MCF 10A (cell line): Measurements from ENCODE around the gene ST6GALNAC4. TPM values are rescaled to one million over a fixed set of nuclear protein-coding genes. Genes with fewer than 3 reads are reported as not detected.

Experiments
- BruUV-seq: library from RNA; stranded (reverse); fragments of 400-500 nt; replicated peaks from 2 replicates; lab custom pipeline; 2021; lab: Mats Ljungman, UMichigan
- CTCF ChIA-PET: fragments of 300-600 bp; sonication (Branson Sonifier 250); formaldehyde crosslinking; extraction: SDS; loops from one replicate; lab custom pipeline; 2021; ENCODE audit warnings: antibody characterized with exemption, inconsistent platforms; lab: Yijun Ruan, JAX
- POLR2A ChIA-PET: fragments of 300-600, 350-650 bp; sonication (Branson Sonifier 250); formaldehyde crosslinking; extraction: SDS; loops from one replicate; lab custom pipeline; 2020; ENCODE audit warnings: antibody characterized with exemption, inconsistent platforms; lab: Yijun Ruan, JAX
- DNase-seq: peaks from one replicate; pipeline ENCODE4 v3.0.0-alpha.2; 2018; ENCODE audit not compliant: unreplicated experiment
- H3K27ac Mint-ChIP-seq: one replicate; pipeline ENCODE4 v1.8.0; 2022; ENCODE audit warnings: mild to moderate bottlenecking, low read depth, mixed read lengths; ENCODE audit not compliant: unreplicated experiment
- H3K27me3 Mint-ChIP-seq: one replicate; pipeline ENCODE4 v1.8.0; 2022; ENCODE audit warnings: mixed read lengths; ENCODE audit not compliant: insufficient read depth, unreplicated experiment
- H3K36me3 Mint-ChIP-seq: one replicate; pipeline ENCODE4 v1.8.0; 2022; ENCODE audit warnings: mild to moderate bottlenecking, moderate library complexity, mixed read lengths; ENCODE audit not compliant: insufficient read depth, unreplicated experiment
- H3K4me1 Mint-ChIP-seq: one replicate; pipeline ENCODE4 v1.8.0; 2022; ENCODE audit warnings: mixed read lengths; ENCODE audit not compliant: insufficient read depth, unreplicated experiment
- H3K4me3 Mint-ChIP-seq: one replicate; pipeline ENCODE4 v1.8.0; 2022; ENCODE audit warnings: mild to moderate bottlenecking, moderate library complexity, mixed read lengths; ENCODE audit not compliant: unreplicated experiment
- H3K9me3 Mint-ChIP-seq: one replicate; pipeline ENCODE4 v1.8.0; 2022; ENCODE audit warnings: mixed read lengths; ENCODE audit not compliant: unreplicated experiment
- CTCF ChIP-seq: fragments of 200-600 bp; IDR thresholded peaks from one replicate; pipeline ENCODE4 v1.8.0; 2022; ENCODE audit warnings: antibody characterized with exemption, mild to moderate bottlenecking; ENCODE audit not compliant: unreplicated experiment
- intact Hi-C: fragments of 100-400 bp; cut with micrococcal nuclease; formaldehyde crosslinking; loops from 2 replicates; pipeline ENCODE4 v1.14.1; 2022
- total RNA-seq: library from RNA; stranded (reverse); gene quantifications from 2 replicates; pipeline ENCODE4 v1.2.3, GENCODE V29; 2022

The ST6GALNAC4 gene
- total RNA-seq, 1 experiment from 2014 or later, result 39.5 TPM

- peaks cover 4% of the 10 kb centered on the region for H3K36me3 Mint-ChIP-seq
- no TSS peak for BruUV-seq
- H3K4me1 Mint-ChIP-seq, result peaks cover 9% of the 10 kb centered on the region
- no peak for TF ChIP-seq CTCF
- ChIA-PET CTCF (interaction anchor here (0.6 kb wide), 1 partner anchor 144 kb away, joined by 3 read pairs; the partner anchor contains the start of gene TOR2A), POLR2A (interaction anchor here (0.6 kb wide), 2 partner anchors 15 to 103 kb away, joined by 3 read pairs; no protein-coding TSS in a partner anchor)
- intact Hi-C loops, result no loop called here
- H3K4me3 Mint-ChIP-seq, result no peak overlapping the region
- no peaks in the 10 kb centered on the region for H3K9me3 Mint-ChIP-seq
- no peaks in the 10 kb centered on the region for H3K27me3 Mint-ChIP-seq
- DNase-seq, result no peak
- H3K27ac Mint-ChIP-seq, result no peak overlapping the region
These were observed 38.0 kb downstream of the ST6GALNAC4 start for GRCh38 chr9:127878652-127879390.

- no peak overlapping the region for H3K27ac Mint-ChIP-seq
- H3K27me3 Mint-ChIP-seq, result no peaks in the 10 kb centered on the region
- H3K4me3 Mint-ChIP-seq, result peak overlapping the region; percentile 80
- H3K9me3 Mint-ChIP-seq, result no peaks in the 10 kb centered on the region
- POLR2A ChIA-PET, result interaction anchor here (0.6 to 1.2 kb wide), 5 partner anchors 12 to 102 kb away, joined by 3 to 4 read pairs (median 3); no protein-coding TSS in a partner anchor
- peaks cover 9% of the 10 kb centered on the region for H3K4me1 Mint-ChIP-seq
- CTCF ChIA-PET, result interaction anchor here (0.6 to 0.8 kb wide), 2 partner anchors 66 to 143 kb away, joined by 3 read pairs; partner anchors contain the start of gene TOR2A
- intact Hi-C loops, result no loop called here
- BruUV-seq, result no TSS peak
- no peak for TF ChIP-seq CTCF
- DNase-seq, result no peak
- peaks cover 4% of the 10 kb centered on the region for H3K36me3 Mint-ChIP-seq
These were observed 38.7 kb downstream of the ST6GALNAC4 start for GRCh38 chr9:127878001-127878651.

- POLR2A ChIA-PET, result interaction anchor here (0.8 to 1.3 kb wide), 5 partner anchors 12 to 77 kb away, joined by 3 to 4 read pairs (median 3); partner anchors contain the start of gene ST6GALNAC6
- peaks cover 9% of the 10 kb centered on the region for H3K4me1 Mint-ChIP-seq
- no TSS peak for BruUV-seq
These were observed 39.3 kb downstream of the ST6GALNAC4 start, which contains the start of gene AK1 for GRCh38 chr9:127877566-127877998. TSS of gene AK1 (minus strand) at chr9:127877675. CDS start at chr9:127874617, 3,058 bp downstream.

More at GRCh38 chr9:127877566-127877998, 39.3 kb downstream of the ST6GALNAC4 start, which contains the start of gene AK1:
- DNase-seq, result peak; percentile 62
- Mint-ChIP-seq H3K36me3 (peaks cover 4% of the 10 kb centered on the region), H3K9me3 (no peaks in the 10 kb centered on the region), H3K4me3 (peak within 1 kb of the TSS; percentile 80), H3K27ac (peak within 1 kb of the TSS; percentile 57), H3K27me3 (no peaks in the 10 kb centered on the region)
- TF ChIP-seq CTCF, result no peak
- CTCF ChIA-PET, result interaction anchor here (0.8 kb wide), 1 partner anchor 66 kb away, joined by 3 read pairs; no protein-coding TSS in a partner anchor
- intact Hi-C loops, result no loop called here
